A549 (cell line): Measurements from ENCODE around the gene FBXO31. TPM values are rescaled to one million over a fixed set of nuclear protein-coding genes. Genes with fewer than 3 reads are reported as not detected.

Source experiments
- ATAC-seq, 2 experiments: fragments of 200-7000 bp in 1 of 2; fragments of >200 bp in 1 of 2; cut with Nextera tagmentation in 1 of 2; cut with Tn5 transposase in 1 of 2; 3 replicates each; pipeline versions ENCODE4 v1.8.0 to v1.9.1; 2018 to 2020; ENCODE audit warnings: mild to moderate bottlenecking in 1 of 2, moderate library complexity in 1 of 2
- CTCF ChIA-PET: fragments of 300-600 bp; sonication (Branson Sonifier 250); formaldehyde crosslinking; extraction: SDS; loops from one replicate; lab custom pipeline; 2021; ENCODE audit warnings: antibody characterized with exemption, inconsistent platforms; lab: Yijun Ruan, JAX
- POLR2A ChIA-PET: fragments of 350-600 bp; formaldehyde crosslinking; extraction: SDS; loops from one replicate; lab custom pipeline; 2021; ENCODE audit warnings: antibody characterized with exemption, inconsistent platforms; lab: Yijun Ruan, JAX
- DNase-seq, 2 experiments: peaks; one replicate each; pipeline versions ENCODE4 v3.0.0 to v3.0.0-alpha.2; 2011 to 2016; ENCODE audit warnings: low read depth in 1 of 2, low spot score in 1 of 2
- FAIRE-seq: peaks from 2 replicates; lab custom pipeline; 2011; peaks lifted over from hg19 to GRCh38; lab: Jason Lieb, UNC
- H3K27ac ChIP-seq, 2 experiments: fragments of >200 bp; sonication (Bioruptor Twin); formaldehyde crosslinking; 3 replicates each; pipeline ENCODE4 v1.5.1; 2016 to 2017
- H3K4me1 ChIP-seq: fragments of >200 bp; sonication (Bioruptor Twin); formaldehyde crosslinking; 3 replicates; pipeline ENCODE4 v1.6.1; 2016
- H3K4me2 ChIP-seq: fragments of >200 bp; sonication (Bioruptor Twin); formaldehyde crosslinking; 3 replicates; pipeline ENCODE4 v1.6.1; 2016
- H3K4me3 ChIP-seq: fragments of >200 bp; sonication (Bioruptor Twin); formaldehyde crosslinking; 3 replicates; pipeline ENCODE4 v1.5.1; 2016
- H3K9me3 ChIP-seq: fragments of >200 bp; sonication (Bioruptor Twin); formaldehyde crosslinking; 3 replicates; pipeline ENCODE4 v1.6.1; 2016
- CBX2 ChIP-seq: fragments of 200-600 bp; sonication (generic); IDR thresholded peaks from 2 replicates; pipeline ENCODE4 v1.6.1; 2016; ENCODE audit warnings: low read depth, mild to moderate bottlenecking, borderline replicate concordance
- CEBPB ChIP-seq, 2 experiments: fragments of >200 bp in 1 of 2; sonication (Bioruptor Twin) in 1 of 2; formaldehyde crosslinking in 1 of 2; IDR thresholded peaks; 2 replicates each; pipeline ENCODE4 v1.6.1; 2012 to 2016
- CTCF ChIP-seq: fragments of >200 bp; sonication (Bioruptor Twin); formaldehyde crosslinking; IDR thresholded peaks from 3 replicates; pipeline ENCODE4 v1.5.1; 2016
- E2F6 ChIP-seq: IDR thresholded peaks from 2 replicates; pipeline ENCODE4 v1.6.1; 2012; ENCODE audit warnings: low read depth, borderline replicate concordance
- EHMT2 ChIP-seq: fragments of 200-600 bp; sonication (generic); IDR thresholded peaks from 2 replicates; pipeline ENCODE4 v1.6.1; 2016; ENCODE audit warnings: antibody characterized with exemption, low read depth, mild to moderate bottlenecking, moderate library complexity
- EP300 ChIP-seq, 2 experiments: fragments of >200 bp; sonication (Bioruptor Twin); formaldehyde crosslinking; IDR thresholded peaks; 2 replicates in 1 of 2; 3 replicates in 1 of 2; pipeline ENCODE4 v1.6.1; 2016 to 2017
- ESRRA ChIP-seq: fragments of 150-350 bp; IDR thresholded peaks from 2 replicates; pipeline ENCODE4 v1.6.1; 2014; ENCODE audit warnings: mild to moderate bottlenecking, low read length, borderline replicate concordance
- FOSB ChIP-seq: fragments of 250-450 bp; sonication (Bioruptor Pico); IDR thresholded peaks from 2 replicates; pipeline ENCODE4 v1.5.0; 2020; ENCODE audit warnings: mild to moderate bottlenecking, moderate library complexity
- FOXS1 ChIP-seq: fragments of 250-450 bp; sonication (Bioruptor Pico); IDR thresholded peaks from 2 replicates; pipeline ENCODE4 v1.5.0; 2020; ENCODE audit warnings: mild to moderate bottlenecking, moderate library complexity
- HES2 ChIP-seq: fragments of >200 bp; sonication (Bioruptor Twin); formaldehyde crosslinking; IDR thresholded peaks from 2 replicates; pipeline ENCODE4 v1.6.1; 2016
- HOXB13 ChIP-seq: fragments of 250-450 bp; sonication (Bioruptor Pico); IDR thresholded peaks from 2 replicates; pipeline ENCODE4 v1.5.0; 2020; ENCODE audit warnings: low read depth, mild to moderate bottlenecking, moderate library complexity
- MAX ChIP-seq: IDR thresholded peaks from 2 replicates; pipeline ENCODE4 v1.6.1; 2012
- MYC ChIP-seq: IDR thresholded peaks from 2 replicates; pipeline ENCODE4 v1.6.1; 2012; ENCODE audit warnings: mild to moderate bottlenecking, inconsistent platforms, low read length, improper control_type of control experiment, borderline replicate concordance
- POLR2A ChIP-seq: IDR thresholded peaks from 2 replicates; pipeline ENCODE4 v1.6.1; 2012; ENCODE audit warnings: mild to moderate bottlenecking, low read length
- RAD21 ChIP-seq, 2 experiments: fragments of >200 bp in 1 of 2; sonication (Bioruptor Twin) in 1 of 2; formaldehyde crosslinking in 1 of 2; IDR thresholded peaks in 1 of 2; conservative IDR thresholded peaks in 1 of 2; 2 replicates in 1 of 2; 3 replicates in 1 of 2; pipeline ENCODE4 v1.6.1; 2012 to 2018; ENCODE audit warnings: inconsistent platforms in 1 of 2
- RARB ChIP-seq: fragments of 250-450 bp; sonication (Bioruptor Pico); IDR thresholded peaks from 2 replicates; pipeline ENCODE4 v1.8.0; 2021; ENCODE audit warnings: mild to moderate bottlenecking, moderate library complexity
- RCOR1 ChIP-seq: fragments of 150-350 bp; IDR thresholded peaks from 2 replicates; pipeline ENCODE4 v1.6.1; 2014; ENCODE audit warnings: antibody characterized with exemption, low read length, low read depth
- RFX5 ChIP-seq: fragments of 450-650 bp; IDR thresholded peaks from 2 replicates; pipeline ENCODE4 v1.7.1; 2014; ENCODE audit warnings: antibody characterized with exemption, mild to moderate bottlenecking, moderate library complexity
- WGBS: methylation state at CpG from one replicate; pipeline ENCODE4 v1.1.6; 2017; ENCODE audit errors: missing lambda C conversion rate; 5-methylcytosine and 5-hydroxymethylcytosine counted together
- polyA plus RNA-seq, 4 experiments: library from polyadenylated mRNA; depleted of rRNA in 3 of 4; stranded (reverse); fragments of >200 nt; fragmentation: RNase III in 1 of 4; extraction: RNeasy Plus Mini Kit Qiagen cat#74134 plus additional on column Dnase treatment in 1 of 4; gene quantifications; 2 replicates in 3 of 4; 3 replicates in 1 of 4; pipeline ENCODE4 v1.2.3, GENCODE V29; 2011 to 2017
- TF ChIP-seq, protein P1 (sequence below): fragments of 450-650 bp; IDR thresholded peaks from 2 replicates; pipeline ENCODE4 v1.6.1; 2014; ENCODE audit warnings: antibody characterized with exemption
- TF ChIP-seq, protein P2 (sequence below): fragments of 250-450 bp; sonication (Bioruptor Pico); IDR thresholded peaks from 2 replicates; pipeline ENCODE4 v1.5.0; 2020; ENCODE audit warnings: low read depth, mild to moderate bottlenecking, moderate library complexity

The FBXO31 gene
- polyA plus RNA-seq, 2 of the 4 experiments (the other 2 are of a cell fraction), result 10.5 to 11.1 TPM

GRCh38 chr16:87431926-87432325 lies 48.4 kb upstream of the FBXO31 start:
- CTCF ChIA-PET, result interaction anchor here (1.2 to 2.6 kb wide), 3 partner anchors 15 to 241 kb away, joined by 3 to 7 read pairs (median 7); no protein-coding TSS in a partner anchor
- Histone ChIP-seq H3K4me1 (no peaks in the 10 kb centered on the region), H3K4me3 (no peak overlapping the region), H3K4me2 (no peak overlapping the region), H3K9me3 (no peaks in the 10 kb centered on the region), H3K27ac (no peak overlapping the region)
- FAIRE-seq, result no peak
- no peak for ATAC-seq
- TF ChIP-seq HES2, result no peak
- no peak for TF ChIP-seq ESRRA
- no peak for TF ChIP-seq FOXS1 (CRISPR knock-in tag)
- TF ChIP-seq MYC, result no peak
- TF ChIP-seq CBX2, result no peak
- no peak for TF ChIP-seq FOSB (CRISPR knock-in tag)
- TF ChIP-seq, protein P1, sequence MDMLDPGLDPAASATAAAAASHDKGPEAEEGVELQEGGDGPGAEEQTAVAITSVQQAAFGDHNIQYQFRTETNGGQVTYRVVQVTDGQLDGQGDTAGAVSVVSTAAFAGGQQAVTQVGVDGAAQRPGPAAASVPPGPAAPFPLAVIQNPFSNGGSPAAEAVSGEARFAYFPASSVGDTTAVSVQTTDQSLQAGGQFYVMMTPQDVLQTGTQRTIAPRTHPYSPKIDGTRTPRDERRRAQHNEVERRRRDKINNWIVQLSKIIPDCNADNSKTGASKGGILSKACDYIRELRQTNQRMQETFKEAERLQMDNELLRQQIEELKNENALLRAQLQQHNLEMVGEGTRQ, result no peak
- no peak for TF ChIP-seq RAD21 (conservative IDR thresholded peaks at IDR 0.05 in 1 of 2, IDR thresholded peaks at IDR 0.05 in 1 of 2)
- no peak for TF ChIP-seq POLR2A
- no peak for TF ChIP-seq RFX5
- POLR2A ChIA-PET, result no interaction called here
- WGBS, result 79% methylated on average over 7 of the region's 7 CpGs
- no peak for DNase-seq

DNA sequence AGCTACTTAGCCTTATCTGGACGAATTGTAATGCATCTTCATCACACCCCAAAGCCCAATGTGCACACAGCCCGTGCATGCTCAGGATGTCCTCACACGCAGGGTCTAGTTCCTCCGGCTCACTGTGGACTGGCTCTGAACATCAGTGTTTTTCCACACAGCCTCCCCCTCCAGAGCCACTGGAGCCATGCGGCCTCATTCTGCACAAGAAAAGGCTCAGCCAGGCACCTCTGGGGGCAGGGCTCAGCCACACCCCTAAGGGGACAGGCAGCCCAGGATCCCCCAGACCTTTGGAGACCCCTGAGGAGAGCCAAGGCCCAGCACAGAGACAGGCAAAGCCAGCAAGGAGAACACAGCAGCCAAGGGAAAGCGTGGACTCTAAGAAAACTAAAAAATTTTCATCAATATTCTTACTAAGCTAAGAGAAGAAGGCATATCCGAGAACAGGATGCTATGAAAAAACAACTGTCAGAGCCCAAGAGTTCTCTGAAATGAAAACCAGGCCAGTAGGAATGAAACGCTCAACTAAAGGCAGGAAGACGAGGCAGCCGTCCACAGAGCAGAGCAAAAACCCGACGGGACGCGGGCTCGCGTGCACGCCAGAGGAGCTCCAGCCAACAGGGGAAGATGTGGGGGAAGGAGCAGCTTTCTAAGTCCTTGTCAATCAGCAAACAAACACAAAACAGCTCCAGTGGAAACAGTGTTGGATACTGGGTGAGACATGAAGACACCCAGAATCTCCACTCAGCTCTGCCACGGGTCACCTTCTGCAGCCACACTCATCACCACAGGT lies 43.0 kb upstream of the FBXO31 start:
- Histone ChIP-seq H3K4me1 (no peaks in the 10 kb centered on the region), H3K9me3 (0 out of 3 replicates have a peak, but pooled peaks cover 3% of the 10 kb centered on the region), H3K4me2 (no peak overlapping the region), H3K27ac (no peak overlapping the region), H3K4me3 (no peak overlapping the region)
- FAIRE-seq, result no peak
- ATAC-seq, result no peak
- WGBS, result 90% methylated on average over 18 of the region's 18 CpGs
- ChIA-PET CTCF (interaction anchor here (0.5 to 2.7 kb wide), 7 partner anchors 10 to 214 kb away, joined by 3 to 28 read pairs (median 3); no protein-coding TSS in a partner anchor), POLR2A (no interaction called here)
- DNase-seq, result no peak
- TF ChIP-seq CTCF (no peak), E2F6 (no peak), RARB (CRISPR knock-in tag) (no peak), CEBPB (IDR thresholded peaks at IDR 0.05) (no peak), FOXS1 (CRISPR knock-in tag) (no peak), MAX (no peak), HOXB13 (CRISPR knock-in tag) (no peak), EP300 (IDR thresholded peaks at IDR 0.05) (no peak), EHMT2 (no peak), RCOR1 (no peak)
- TF ChIP-seq, protein P1, result no peak
- TF ChIP-seq, protein P2, sequence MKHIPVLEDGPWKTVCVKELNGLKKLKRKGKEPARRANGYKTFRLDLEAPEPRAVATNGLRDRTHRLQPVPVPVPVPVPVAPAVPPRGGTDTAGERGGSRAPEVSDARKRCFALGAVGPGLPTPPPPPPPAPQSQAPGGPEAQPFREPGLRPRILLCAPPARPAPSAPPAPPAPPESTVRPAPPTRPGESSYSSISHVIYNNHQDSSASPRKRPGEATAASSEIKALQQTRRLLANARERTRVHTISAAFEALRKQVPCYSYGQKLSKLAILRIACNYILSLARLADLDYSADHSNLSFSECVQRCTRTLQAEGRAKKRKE, result no peak
